Measurements from ENCODE around the gene JAG2.

DNA sequence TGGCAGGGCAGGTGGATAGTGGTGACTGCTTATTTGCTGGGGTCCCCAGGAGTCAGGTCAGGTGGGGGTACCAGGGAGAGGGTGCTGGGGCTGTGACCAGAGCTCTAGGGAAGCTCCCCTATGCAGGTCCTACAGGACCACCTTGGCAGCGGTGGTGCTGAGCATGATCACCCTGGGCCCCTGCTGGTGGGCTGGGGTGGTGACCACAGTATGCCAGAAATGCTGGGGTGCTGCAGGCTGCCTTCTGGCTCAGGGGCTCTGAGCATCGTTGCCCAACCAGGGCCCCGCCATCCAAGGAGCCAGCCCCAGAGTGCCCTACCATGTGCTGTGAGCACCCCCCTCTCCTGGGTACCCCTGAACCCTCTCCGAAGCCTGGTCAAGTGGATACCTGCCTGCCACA, 30.0 kb upstream of the JAG2 start:
- TF ChIP-seq ZNF274 (IDR thresholded peaks at IDR 0.05; ENCODE audit: low read depth, low read length) (no peak), SP1 (IDR thresholded peaks at IDR 0.05; ENCODE audit: low read depth) (no peak), EGR1 (IDR thresholded peaks at IDR 0.05; ENCODE audit: low read depth) (no peak), JUND (IDR thresholded peaks at IDR 0.05) (no peak)
- TF ChIP-seq, protein P1, sequence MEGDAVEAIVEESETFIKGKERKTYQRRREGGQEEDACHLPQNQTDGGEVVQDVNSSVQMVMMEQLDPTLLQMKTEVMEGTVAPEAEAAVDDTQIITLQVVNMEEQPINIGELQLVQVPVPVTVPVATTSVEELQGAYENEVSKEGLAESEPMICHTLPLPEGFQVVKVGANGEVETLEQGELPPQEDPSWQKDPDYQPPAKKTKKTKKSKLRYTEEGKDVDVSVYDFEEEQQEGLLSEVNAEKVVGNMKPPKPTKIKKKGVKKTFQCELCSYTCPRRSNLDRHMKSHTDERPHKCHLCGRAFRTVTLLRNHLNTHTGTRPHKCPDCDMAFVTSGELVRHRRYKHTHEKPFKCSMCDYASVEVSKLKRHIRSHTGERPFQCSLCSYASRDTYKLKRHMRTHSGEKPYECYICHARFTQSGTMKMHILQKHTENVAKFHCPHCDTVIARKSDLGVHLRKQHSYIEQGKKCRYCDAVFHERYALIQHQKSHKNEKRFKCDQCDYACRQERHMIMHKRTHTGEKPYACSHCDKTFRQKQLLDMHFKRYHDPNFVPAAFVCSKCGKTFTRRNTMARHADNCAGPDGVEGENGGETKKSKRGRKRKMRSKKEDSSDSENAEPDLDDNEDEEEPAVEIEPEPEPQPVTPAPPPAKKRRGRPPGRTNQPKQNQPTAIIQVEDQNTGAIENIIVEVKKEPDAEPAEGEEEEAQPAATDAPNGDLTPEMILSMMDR (IDR thresholded peaks at IDR 0.05 in 2 of 3, conservative IDR thresholded peaks at IDR 0.05 in 1 of 3; ENCODE audit: borderline replicate concordance in 1 of 3, insufficient read depth in 1 of 3, low read depth in 2 of 3, low read length in 2 of 3), result peak in 2 of 3 experiments; percentile 27 to 35; a peak in 4 of 6 replicates
